ENCODE results near the gene PRRX2.

The PRRX2 gene

GRCh38 chr9:129637102-129637501 is 28.3 kb upstream of the PRRX2 start:
- no peak for DNase-seq (ENCODE audit: low spot score)

GRCh38 chr9:129637673-129638439 is 27.6 kb upstream of the PRRX2 start:
- DNase-seq (ENCODE audit: low spot score): no peak

GRCh38 chr9:129639034-129639630 is 26.3 kb upstream of the PRRX2 start:
- DNase-seq (ENCODE audit: low spot score): no peak

GRCh38 chr9:129639756-129640085 is 25.7 kb upstream of the PRRX2 start:
- DNase-seq (ENCODE audit: low spot score): no peak

GRCh38 chr9:129640086-129640870 is 25.2 kb upstream of the PRRX2 start:
- no peak for DNase-seq (ENCODE audit: low spot score)

GRCh38 chr9:129640871-129641749 is 24.3 kb upstream of the PRRX2 start:
- DNase-seq (ENCODE audit: low spot score): no peak

- peak; percentile 100 for DNase-seq (ENCODE audit: low spot score)
Observed at GRCh38 chr9:129641750-129642585, 23.5 kb upstream of the PRRX2 start, which contains the start of gene ASB6. Gene ASB6, minus strand, starts transcription at chr9:129642151. Its CDS starts 152 bp downstream, at chr9:129641999.

- DNase-seq (ENCODE audit: low spot score): no peak
Observed at GRCh38 chr9:129643706-129644105, 21.7 kb upstream of the PRRX2 start.

- no peak for DNase-seq (ENCODE audit: low spot score)
Observed at GRCh38 chr9:129644365-129644764, 21.1 kb upstream of the PRRX2 start.

- no peak for DNase-seq (ENCODE audit: low spot score)
Observed at GRCh38 chr9:129644902-129645301, 20.5 kb upstream of the PRRX2 start.

GRCh38 chr9:129646252-129646651 is 19.2 kb upstream of the PRRX2 start:
- DNase-seq (ENCODE audit: low spot score): no peak

GRCh38 chr9:129646654-129647053 is 18.8 kb upstream of the PRRX2 start:
- DNase-seq (ENCODE audit: low spot score): no peak

- no peak for DNase-seq (ENCODE audit: low spot score)
Observed at GRCh38 chr9:129647635-129648034, 17.8 kb upstream of the PRRX2 start.

- DNase-seq (ENCODE audit: low spot score): no peak
Observed at GRCh38 chr9:129648092-129648763, 17.2 kb upstream of the PRRX2 start.

GRCh38 chr9:129648764-129649115 is 16.7 kb upstream of the PRRX2 start:
- no peak for DNase-seq (ENCODE audit: low spot score)

- no peak for DNase-seq (ENCODE audit: low spot score)
Observed at GRCh38 chr9:129649726-129650679, 15.4 kb upstream of the PRRX2 start.

GRCh38 chr9:129650680-129651235 is 14.7 kb upstream of the PRRX2 start:
- no peak for DNase-seq (ENCODE audit: low spot score)

- DNase-seq (ENCODE audit: low spot score): no peak
Observed at GRCh38 chr9:129653823-129654553, 11.5 kb upstream of the PRRX2 start.

Measured in ecto neural progenitor cell (in vitro differentiated cells).